ENCODE measurements around the gene SPATA13.
A peak's percentile ranks its signal among the peaks of the same experiment; 100 is the strongest.
"Not testable (repeated sequence)": the region's sequence is repeated elsewhere in the genome, so short reads cannot be mapped to it uniquely, and the experiment has no call there.

Gene SPATA13

DNA sequence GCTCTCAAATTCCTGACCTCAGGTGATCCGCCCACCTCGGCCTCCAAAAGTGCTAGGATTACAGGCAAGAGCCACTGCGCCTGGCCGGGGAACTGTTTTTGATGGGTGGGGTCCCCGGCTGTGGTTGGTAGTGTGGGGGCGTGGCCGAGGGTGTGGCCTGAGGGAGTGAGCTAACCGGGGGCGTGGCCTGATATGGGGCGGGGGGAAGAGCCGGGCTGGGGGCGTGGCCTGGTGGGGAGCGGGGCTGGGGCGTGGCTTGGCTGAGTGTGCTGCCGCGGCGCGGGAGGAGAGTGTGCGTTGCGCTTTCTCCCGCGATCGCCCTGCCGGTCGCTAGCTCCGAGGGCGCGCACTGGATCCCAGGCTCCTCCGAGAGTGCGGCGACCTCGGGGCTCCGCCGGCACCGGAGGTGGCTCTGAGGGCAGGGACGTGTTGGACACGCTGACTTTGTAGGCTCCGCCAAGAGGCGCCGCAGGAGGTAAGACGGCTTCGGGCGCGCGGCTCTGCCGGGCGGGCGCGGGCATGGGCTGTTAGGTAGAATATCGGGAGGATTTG is at the start of gene SPATA13:
Gene SPATA13, plus strand, starts transcription at position 263 of the 552 bp plus-strand sequence. CDS start 62,210 bp downstream, outside the sequence.
- POLR2A ChIA-PET: no interaction called here
- TF ChIP-seq, protein P1, sequence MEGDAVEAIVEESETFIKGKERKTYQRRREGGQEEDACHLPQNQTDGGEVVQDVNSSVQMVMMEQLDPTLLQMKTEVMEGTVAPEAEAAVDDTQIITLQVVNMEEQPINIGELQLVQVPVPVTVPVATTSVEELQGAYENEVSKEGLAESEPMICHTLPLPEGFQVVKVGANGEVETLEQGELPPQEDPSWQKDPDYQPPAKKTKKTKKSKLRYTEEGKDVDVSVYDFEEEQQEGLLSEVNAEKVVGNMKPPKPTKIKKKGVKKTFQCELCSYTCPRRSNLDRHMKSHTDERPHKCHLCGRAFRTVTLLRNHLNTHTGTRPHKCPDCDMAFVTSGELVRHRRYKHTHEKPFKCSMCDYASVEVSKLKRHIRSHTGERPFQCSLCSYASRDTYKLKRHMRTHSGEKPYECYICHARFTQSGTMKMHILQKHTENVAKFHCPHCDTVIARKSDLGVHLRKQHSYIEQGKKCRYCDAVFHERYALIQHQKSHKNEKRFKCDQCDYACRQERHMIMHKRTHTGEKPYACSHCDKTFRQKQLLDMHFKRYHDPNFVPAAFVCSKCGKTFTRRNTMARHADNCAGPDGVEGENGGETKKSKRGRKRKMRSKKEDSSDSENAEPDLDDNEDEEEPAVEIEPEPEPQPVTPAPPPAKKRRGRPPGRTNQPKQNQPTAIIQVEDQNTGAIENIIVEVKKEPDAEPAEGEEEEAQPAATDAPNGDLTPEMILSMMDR (IDR thresholded peaks at IDR 0.05; ENCODE audit: control extremely low read depth, extremely low read depth, low read depth, missing control alignments): no peak
- CTCF ChIA-PET: interaction anchor here (1.2 to 1.8 kb wide), 5 partner anchors 11 to 68 kb away, joined by 3 to 6 read pairs (median 3); no protein-coding TSS in a partner anchor
- DNase-seq (ENCODE audit: extremely low spot score): peak; percentile 99

DNA sequence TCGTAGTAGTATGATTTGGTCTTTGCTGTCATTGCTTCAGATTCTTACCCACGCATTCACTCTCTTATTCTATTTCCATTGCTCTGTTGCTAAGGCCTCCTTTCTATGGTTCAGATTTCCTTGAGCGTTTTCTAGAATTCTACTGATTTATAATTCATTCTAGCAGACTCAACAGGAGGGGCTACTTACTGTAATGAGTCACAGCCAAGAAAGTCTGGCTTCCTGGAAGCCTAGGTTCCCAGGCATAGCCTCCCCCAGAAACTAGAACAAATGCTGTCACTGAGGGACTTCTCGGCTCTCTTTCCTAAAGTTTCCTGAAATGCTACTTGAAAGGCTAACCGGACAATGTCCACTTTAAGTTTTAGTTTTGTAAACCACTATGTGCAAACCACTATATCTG is 47.7 kb upstream of the SPATA13 start:
- POLR2A ChIA-PET: no interaction called here
- CTCF ChIA-PET: interaction anchor here (1.4 kb wide), 1 partner anchor 8 kb away, joined by 3 read pairs; no protein-coding TSS in a partner anchor
- TF ChIP-seq, protein P1 (IDR thresholded peaks at IDR 0.05; ENCODE audit: control extremely low read depth, extremely low read depth, low read depth, missing control alignments): no peak
- DNase-seq (ENCODE audit: extremely low spot score): no peak

DNA sequence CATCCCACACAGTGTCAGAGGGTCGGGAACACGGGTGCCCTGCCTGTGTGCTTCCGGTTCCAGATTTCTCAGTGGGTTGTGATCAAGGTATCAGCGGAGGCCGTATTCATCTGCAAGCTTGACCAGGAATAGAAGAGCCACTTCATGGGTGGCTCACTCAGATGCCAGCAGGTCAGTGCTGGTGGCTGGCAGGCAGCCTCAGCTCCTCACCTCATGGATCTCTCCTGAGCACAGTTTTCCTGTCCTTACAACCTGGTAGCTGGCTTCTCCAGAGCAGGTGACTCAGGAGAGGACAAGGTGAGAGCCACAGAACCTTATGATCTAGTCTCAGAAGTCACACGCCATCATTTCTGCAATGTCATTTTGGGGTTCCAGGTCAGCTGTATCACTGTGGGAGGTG is 44.8 kb upstream of the SPATA13 start:
- POLR2A ChIA-PET: no interaction called here
- DNase-seq (ENCODE audit: extremely low spot score): no peak
- TF ChIP-seq, protein P1 (IDR thresholded peaks at IDR 0.05; ENCODE audit: control extremely low read depth, extremely low read depth, low read depth, missing control alignments): no peak
- CTCF ChIA-PET: interaction anchor here (0.9 to 1.8 kb wide), 3 partner anchors 10 to 16 kb away, joined by 3 to 6 read pairs (median 4); no protein-coding TSS in a partner anchor

DNA sequence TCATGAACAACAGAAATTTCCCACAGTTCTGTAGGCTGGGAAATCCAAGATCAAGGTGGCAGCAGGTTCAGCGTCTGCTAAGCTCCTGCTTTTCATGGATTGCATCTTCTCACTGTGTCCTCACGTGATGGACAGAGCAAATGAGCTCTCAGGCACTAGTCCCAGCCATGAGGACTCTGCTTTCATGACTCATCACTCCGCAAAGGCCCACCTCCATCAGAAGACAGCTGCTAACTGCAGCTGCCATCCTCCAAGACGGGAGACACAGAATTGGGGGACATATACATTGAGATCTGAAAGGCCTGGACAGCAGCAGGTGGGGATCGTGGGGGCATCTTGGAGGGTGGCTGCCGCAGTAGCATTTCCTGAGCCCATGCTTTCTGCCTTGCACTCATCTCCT is 44.4 kb upstream of the SPATA13 start:
- no peak for DNase-seq (ENCODE audit: extremely low spot score)
- ChIA-PET CTCF (interaction anchor here (0.9 to 1.8 kb wide), 4 partner anchors 10 to 63 kb away, joined by 3 to 6 read pairs (median 4); no protein-coding TSS in a partner anchor), POLR2A (no interaction called here)
- TF ChIP-seq, protein P1 (IDR thresholded peaks at IDR 0.05; ENCODE audit: control extremely low read depth, extremely low read depth, low read depth, missing control alignments): no peak

DNA sequence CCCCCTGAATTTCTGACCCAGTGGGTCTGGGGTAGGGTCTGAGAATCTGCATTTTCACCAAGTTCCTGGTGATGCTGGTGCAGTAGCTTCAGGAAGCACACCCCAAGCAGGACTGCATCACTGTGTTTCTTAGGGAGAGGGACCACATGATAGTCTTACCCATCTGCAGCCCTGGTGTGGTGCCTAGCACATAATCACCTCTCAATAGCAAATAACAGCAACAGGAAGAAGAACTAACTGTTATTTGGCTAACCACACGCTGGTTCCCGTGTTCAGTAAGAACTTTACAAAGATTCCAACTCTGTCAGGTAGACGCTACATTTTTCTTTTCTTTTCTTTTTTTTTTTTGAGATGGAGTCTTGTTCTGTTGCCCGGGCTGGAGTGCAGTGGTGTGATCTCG is 41.9 kb upstream of the SPATA13 start:
- TF ChIP-seq, protein P1 (IDR thresholded peaks at IDR 0.05; ENCODE audit: control extremely low read depth, extremely low read depth, low read depth, missing control alignments): no peak
- POLR2A ChIA-PET: no interaction called here

DNA sequence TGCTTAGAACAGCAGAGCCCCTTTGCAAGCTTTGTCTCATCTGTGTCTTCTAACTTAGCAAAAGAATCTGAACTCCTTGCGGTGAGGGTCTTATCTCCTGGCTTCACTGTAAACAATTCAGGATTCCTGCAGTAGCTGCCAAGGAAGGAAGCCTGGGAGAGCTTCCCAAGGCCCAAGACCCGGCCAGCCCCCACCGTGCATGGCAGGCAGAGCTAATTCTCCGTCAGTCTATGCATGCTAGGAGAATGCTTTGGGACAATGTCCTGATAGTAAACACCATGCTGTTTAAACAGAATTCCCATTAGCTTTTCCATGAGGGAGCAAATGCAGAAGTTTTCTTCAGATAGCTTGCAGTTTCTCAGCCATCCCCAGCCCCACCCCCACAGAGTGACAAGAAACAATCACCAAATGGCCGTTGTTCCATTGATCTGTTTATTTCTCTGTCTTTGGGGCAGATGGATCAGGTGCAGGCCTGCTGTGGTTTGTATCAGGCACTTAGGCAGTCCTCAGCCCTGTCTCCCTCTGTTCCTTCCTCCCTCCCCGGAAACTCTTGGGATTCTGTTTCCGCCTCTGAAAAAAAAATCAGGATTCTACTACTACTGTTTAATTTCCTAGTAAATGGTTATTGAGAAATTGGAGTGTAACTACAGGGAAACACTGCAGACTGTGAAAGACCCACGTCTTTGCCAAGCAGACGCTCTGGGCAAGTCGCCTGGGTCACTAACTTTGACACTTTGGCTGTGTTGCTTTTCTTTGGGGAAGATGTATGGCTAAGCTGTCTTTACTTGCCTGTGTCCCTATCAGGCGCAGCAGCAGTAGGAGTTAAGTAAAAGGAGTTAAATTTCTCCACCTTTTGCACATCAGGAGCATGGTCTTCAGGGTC is 40.7 kb upstream of the SPATA13 start:
- no peak for DNase-seq (ENCODE audit: extremely low spot score)
- ChIA-PET CTCF (interaction anchor here (1.5 to 1.6 kb wide), 2 partner anchors 15 to 67 kb away, joined by 3 to 4 read pairs; no protein-coding TSS in a partner anchor), POLR2A (no interaction called here)
- TF ChIP-seq, protein P1 (IDR thresholded peaks at IDR 0.05; ENCODE audit: control extremely low read depth, extremely low read depth, low read depth, missing control alignments): no peak

More for the DNA sequence above, 41.9 kb upstream of the SPATA13 start:
- CTCF ChIA-PET: interaction anchor here (1.5 to 1.6 kb wide), 2 partner anchors 14 to 66 kb away, joined by 3 to 4 read pairs; no protein-coding TSS in a partner anchor
- DNase-seq (ENCODE audit: extremely low spot score): no peak

DNA sequence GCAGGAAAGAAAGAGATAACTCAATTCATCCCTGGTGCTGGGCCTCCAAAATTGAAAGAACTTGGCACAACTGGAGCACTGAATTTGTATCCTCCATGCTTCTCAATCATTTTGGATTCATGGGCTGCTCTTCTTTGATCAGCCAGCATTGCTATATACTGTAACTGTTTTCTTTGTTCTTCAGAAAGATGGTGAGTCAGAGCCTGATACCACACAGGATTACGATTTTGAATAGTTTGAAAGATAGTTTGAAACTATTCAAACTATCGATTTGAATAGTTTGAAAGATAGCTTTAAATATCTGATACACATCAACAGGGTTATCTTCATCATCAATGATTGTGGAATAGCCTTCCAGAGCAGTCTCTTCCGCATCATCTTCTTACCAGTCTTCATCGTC is 38.5 kb upstream of the SPATA13 start:
- POLR2A ChIA-PET: not testable (repeated sequence)

More for the DNA sequence above, 38.5 kb upstream of the SPATA13 start:
- not testable (repeated sequence) for DNase-seq (ENCODE audit: extremely low spot score)
- CTCF ChIA-PET: interaction anchor here (1.4 to 1.6 kb wide), 2 partner anchors 14 to 18 kb away, joined by 3 to 4 read pairs; no protein-coding TSS in a partner anchor

Measured in GM10248 (cell line).